ENCODE results near the gene KIF19.

KIF19 gene

GRCh38 chr17:74329378-74329777 is 3.4 kb downstream of the KIF19 start:
- ChIA-PET POLR2A (ENCODE audit: low non-redundant PET) (no interaction called here), CTCF (interaction anchor here (0.7 kb wide), 1 partner anchor 33 kb away, joined by 3 read pairs; no protein-coding TSS in a partner anchor)
- H3K27ac ChIP-seq: no peak overlapping the region
- DNase-seq (ENCODE audit: low spot score): no peak
- TF ChIP-seq CTCF (conservative IDR thresholded peaks at IDR 0.05; ENCODE audit: low read depth): no peak

GRCh38 chr17:74330446-74330845 is 4.4 kb downstream of the KIF19 start:
- no peak for TF ChIP-seq CTCF (conservative IDR thresholded peaks at IDR 0.05; ENCODE audit: low read depth)
- DNase-seq (ENCODE audit: low spot score): no peak
- CTCF ChIA-PET: interaction anchor here (1.6 kb wide), 1 partner anchor 37 kb away, joined by 4 read pairs; no protein-coding TSS in a partner anchor
- H3K27ac ChIP-seq: no peak overlapping the region
- POLR2A ChIA-PET (ENCODE audit: low non-redundant PET): no interaction called here

GRCh38 chr17:74332017-74332650 is 6.1 kb downstream of the KIF19 start:
- ChIA-PET POLR2A (ENCODE audit: low non-redundant PET) (no interaction called here), CTCF (interaction anchor here (0.7 to 1.6 kb wide), 2 partner anchors 14 to 36 kb away, joined by 3 to 4 read pairs; no protein-coding TSS in a partner anchor)
- DNase-seq (ENCODE audit: low spot score): no peak
- no peak for TF ChIP-seq CTCF (conservative IDR thresholded peaks at IDR 0.05; ENCODE audit: low read depth)
- no peak overlapping the region for H3K27ac ChIP-seq

- no peak for TF ChIP-seq CTCF (conservative IDR thresholded peaks at IDR 0.05; ENCODE audit: low read depth)
- DNase-seq (ENCODE audit: low spot score): no peak
- POLR2A ChIA-PET (ENCODE audit: low non-redundant PET): no interaction called here
- CTCF ChIA-PET: interaction anchor here (0.7 kb wide), 1 partner anchor 13 kb away, joined by 3 read pairs; no protein-coding TSS in a partner anchor
- H3K27ac ChIP-seq: no peak overlapping the region
Measured at GRCh38 chr17:74332763-74333283, 6.8 kb downstream of the KIF19 start.

- ChIA-PET POLR2A (ENCODE audit: low non-redundant PET) (no interaction called here), CTCF (interaction anchor here (0.6 kb wide), 1 partner anchor 117 kb away, joined by 4 read pairs; no protein-coding TSS in a partner anchor)
- DNase-seq (ENCODE audit: low spot score): no peak
- TF ChIP-seq CTCF (conservative IDR thresholded peaks at IDR 0.05; ENCODE audit: low read depth): no peak
- no peak overlapping the region for H3K27ac ChIP-seq
Measured at GRCh38 chr17:74334393-74335039, 8.5 kb downstream of the KIF19 start.

- ChIA-PET POLR2A (ENCODE audit: low non-redundant PET) (no interaction called here), CTCF (interaction anchor here (0.6 kb wide), 1 partner anchor 153 kb away, joined by 3 read pairs; no protein-coding TSS in a partner anchor)
- TF ChIP-seq CTCF (conservative IDR thresholded peaks at IDR 0.05; ENCODE audit: low read depth): no peak
- DNase-seq (ENCODE audit: low spot score): no peak
- no peak overlapping the region for H3K27ac ChIP-seq
Measured at GRCh38 chr17:74335529-74336062, 9.6 kb downstream of the KIF19 start.
